Astrocyte (in vitro differentiated cells and primary cell): ENCODE data around the gene PIK3R4. TPM values are rescaled to one million over a fixed set of nuclear protein-coding genes. Genes with fewer than 3 reads are reported as not detected.

ENCODE experiments used
- DNase-seq: peaks from one replicate; pipeline ENCODE4 v3.0.0-alpha.2; 2010; ENCODE audit warnings: low read depth
- FAIRE-seq: peaks from 2 replicates; lab custom pipeline; 2011; peaks lifted over from hg19 to GRCh38; lab: Jason Lieb, UNC
- H2AFZ ChIP-seq: 2 replicates; pipeline ENCODE4 v1.6.0; 2012; ENCODE audit warnings: low read depth, low read length, inconsistent platforms
- H3K27ac ChIP-seq: 2 replicates; pipeline ENCODE4 v1.5.1; 2011; ENCODE audit warnings: low read depth, low read length, inconsistent platforms
- H3K27me3 ChIP-seq: 2 replicates; pipeline ENCODE4 v1.6.0; 2011; ENCODE audit warnings: low read length, inconsistent platforms; ENCODE audit not compliant: insufficient read depth
- H3K36me3 ChIP-seq: 2 replicates; pipeline ENCODE4 v1.5.1; 2011; ENCODE audit warnings: low read length, inconsistent platforms; ENCODE audit not compliant: insufficient read depth
- H3K4me1 ChIP-seq: 2 replicates; pipeline ENCODE4 v1.5.1; 2011; ENCODE audit warnings: low read length, inconsistent platforms; ENCODE audit not compliant: insufficient read depth
- H3K4me2 ChIP-seq: 2 replicates; pipeline ENCODE4 v1.6.0; 2012; ENCODE audit warnings: low read length, inconsistent platforms
- H3K4me3 ChIP-seq: 2 replicates; pipeline ENCODE4 v1.5.1; 2011; ENCODE audit warnings: low read depth, mild to moderate bottlenecking, low read length, inconsistent platforms; ENCODE audit not compliant: insufficient read depth
- H3K79me2 ChIP-seq: 2 replicates; pipeline ENCODE4 v1.6.0; 2012; ENCODE audit warnings: mild to moderate bottlenecking, low read length, inconsistent platforms; ENCODE audit not compliant: insufficient read depth
- H3K9ac ChIP-seq: 2 replicates; pipeline ENCODE4 v1.6.0; 2012; ENCODE audit warnings: mild to moderate bottlenecking, low read length, inconsistent platforms
- H3K9me3 ChIP-seq: 2 replicates; pipeline ENCODE4 v1.5.1; 2012; ENCODE audit warnings: low read depth, mild to moderate bottlenecking, low read length, inconsistent platforms; ENCODE audit not compliant: insufficient read depth
- H4K20me1 ChIP-seq: 2 replicates; pipeline ENCODE4 v1.6.0; 2012; ENCODE audit warnings: low read length, inconsistent platforms; ENCODE audit not compliant: insufficient read depth
- H3K27ac Mint-ChIP-seq: one replicate; pipeline ENCODE4 v1.8.0; 2021; ENCODE audit warnings: mild to moderate bottlenecking, mixed read lengths; ENCODE audit not compliant: unreplicated experiment
- H3K27me3 Mint-ChIP-seq: one replicate; pipeline ENCODE4 v1.8.0; 2021; ENCODE audit warnings: low read depth, mixed read lengths; ENCODE audit not compliant: unreplicated experiment
- H3K36me3 Mint-ChIP-seq: one replicate; pipeline ENCODE4 v1.8.0; 2021; ENCODE audit warnings: low read depth, mixed read lengths; ENCODE audit not compliant: unreplicated experiment
- H3K4me1 Mint-ChIP-seq: one replicate; pipeline ENCODE4 v1.8.0; 2021; ENCODE audit warnings: low read depth, mixed read lengths; ENCODE audit not compliant: unreplicated experiment
- H3K4me3 Mint-ChIP-seq: one replicate; pipeline ENCODE4 v1.8.0; 2021; ENCODE audit warnings: mild to moderate bottlenecking, moderate library complexity, mixed read lengths; ENCODE audit not compliant: unreplicated experiment
- H3K9me3 Mint-ChIP-seq: one replicate; pipeline ENCODE4 v1.8.0; 2021; ENCODE audit warnings: mild to moderate bottlenecking, mixed read lengths; ENCODE audit not compliant: unreplicated experiment
- CTCF ChIP-seq: IDR thresholded peaks from 2 replicates; pipeline ENCODE4 v1.5.1; 2011; ENCODE audit warnings: low read depth, mild to moderate bottlenecking, inconsistent platforms, low read length, moderate library complexity; ENCODE audit not compliant: insufficient read depth
- EZH2 ChIP-seq: IDR thresholded peaks from 2 replicates; pipeline ENCODE4 v1.6.1; 2012; ENCODE audit warnings: mild to moderate bottlenecking, low read length, inconsistent platforms; ENCODE audit not compliant: insufficient read depth
- total RNA-seq: library from RNA; stranded (reverse); gene quantifications from 2 replicates; pipeline ENCODE4 v1.2.1, GENCODE V29; 2021

The PIK3R4 gene
- total RNA-seq, 1 donor from 2014 or later = 22.2 TPM

- no peaks in the 10 kb centered on the region for H3K27me3 Mint-ChIP-seq
- no peaks in the 10 kb centered on the region for H3K4me1 ChIP-seq
- no peak overlapping the region for H3K27ac ChIP-seq
- no peaks in the 10 kb centered on the region for H3K36me3 Mint-ChIP-seq
- no peak overlapping the region for H3K4me2 ChIP-seq
- H4K20me1 ChIP-seq = no peaks in the 10 kb centered on the region
- no peak overlapping the region for H3K4me3 ChIP-seq
- no peak overlapping the region for H2AFZ ChIP-seq
- H3K9me3 Mint-ChIP-seq = no peaks in the 10 kb centered on the region
- H3K79me2 ChIP-seq = no peaks in the 10 kb centered on the region
- FAIRE-seq (no peak), DNase-seq (no peak)
- H3K27ac Mint-ChIP-seq = no peak overlapping the region
- H3K27me3 ChIP-seq = no peaks in the 10 kb centered on the region
- no peaks in the 10 kb centered on the region for H3K4me1 Mint-ChIP-seq
- H3K9ac ChIP-seq = no peak overlapping the region
- no peak overlapping the region for H3K4me3 Mint-ChIP-seq
- no peaks in the 10 kb centered on the region for H3K9me3 ChIP-seq
- no peaks in the 10 kb centered on the region for H3K36me3 ChIP-seq
- no peak for TF ChIP-seq EZH2
These were observed 101.9 kb downstream of the PIK3R4 start for GRCh38 chr3:130644628-130645253.

- no peaks in the 10 kb centered on the region for H3K9me3 Mint-ChIP-seq
- no peaks in the 10 kb centered on the region for H3K4me1 ChIP-seq
- no peak for FAIRE-seq
- TF ChIP-seq EZH2 (no peak), CTCF (no peak)
- no peaks in the 10 kb centered on the region for H3K27me3 Mint-ChIP-seq
- DNase-seq = no peak
- no peaks in the 10 kb centered on the region for H3K79me2 ChIP-seq
- no peak overlapping the region for H3K9ac ChIP-seq
- H3K4me1 Mint-ChIP-seq = no peaks in the 10 kb centered on the region
- H2AFZ ChIP-seq = no peak overlapping the region
- H3K27ac ChIP-seq = no peak overlapping the region
- H3K27ac Mint-ChIP-seq = no peak overlapping the region
- H3K27me3 ChIP-seq = no peaks in the 10 kb centered on the region
- H3K36me3 ChIP-seq = no peaks in the 10 kb centered on the region
- no peak overlapping the region for H3K4me2 ChIP-seq
- H3K4me3 Mint-ChIP-seq = no peak overlapping the region
- no peak overlapping the region for H3K4me3 ChIP-seq
- H3K36me3 Mint-ChIP-seq = no peaks in the 10 kb centered on the region
- H3K9me3 ChIP-seq = no peaks in the 10 kb centered on the region
- no peaks in the 10 kb centered on the region for H4K20me1 ChIP-seq
These were observed 106.6 kb downstream of the PIK3R4 start for GRCh38 chr3:130640027-130640426.

GRCh38 chr3:130636480-130637234, 110.0 kb downstream of the PIK3R4 start:
- Histone ChIP-seq H3K79me2 (no peaks in the 10 kb centered on the region), H3K4me1 (no peaks in the 10 kb centered on the region), H3K27ac (no peak overlapping the region), H2AFZ (no peak overlapping the region), H3K9ac (no peak overlapping the region), H4K20me1 (no peaks in the 10 kb centered on the region), H3K4me3 (no peak overlapping the region), H3K4me2 (no peak overlapping the region), H3K9me3 (no peaks in the 10 kb centered on the region), H3K27me3 (no peaks in the 10 kb centered on the region), H3K36me3 (no peaks in the 10 kb centered on the region)
- Mint-ChIP-seq H3K4me3 (no peak overlapping the region), H3K4me1 (no peaks in the 10 kb centered on the region), H3K27me3 (no peaks in the 10 kb centered on the region), H3K36me3 (no peaks in the 10 kb centered on the region), H3K9me3 (no peaks in the 10 kb centered on the region), H3K27ac (no peak overlapping the region)
- FAIRE-seq (no peak), DNase-seq (no peak)
- TF ChIP-seq CTCF (no peak), EZH2 (no peak)
